K562 (cell line): Measurements from ENCODE around the gene CMIP. TPM values are rescaled to one million over a fixed set of nuclear protein-coding genes. Genes with fewer than 3 reads are reported as not detected.

Source experiments
- DACH1 ChIP-seq: fragments of 450-650 bp; IDR thresholded peaks from 2 replicates; pipeline ENCODE4 v1.6.1; 2018; ENCODE audit not compliant: partially characterized antibody
- ELF1 ChIP-seq: fragments of 200-800 bp; sonication (Bioruptor generic); IDR thresholded peaks from 2 replicates; pipeline ENCODE4 v1.6.1; 2016; ENCODE audit warnings: missing genetic modification characterization, missing compliant biosample characterization
- LARP7 ChIP-seq: fragments of 450-650 bp; IDR thresholded peaks from 2 replicates; pipeline ENCODE4 v1.6.1; 2016
- MEF2D ChIP-seq: conservative IDR thresholded peaks from 2 replicates; pipeline ENCODE4 v1.6.1; 2016; ENCODE audit warnings: low read depth, missing genetic modification characterization, missing compliant biosample characterization
- TBL1XR1 ChIP-seq, 2 experiments: IDR thresholded peaks; 2 replicates each; pipeline ENCODE4 v1.6.1; 2012; ENCODE audit warnings: improper control_type of control experiment in 2 of 2, low read length in 2 of 2, mild to moderate bottlenecking in 1 of 2
- TCF7 ChIP-seq: sonication (generic); IDR thresholded peaks from 2 replicates; pipeline ENCODE4 v1.6.1; 2016; ENCODE audit warnings: antibody characterized with exemption, borderline replicate concordance
- ZBTB7A ChIP-seq: IDR thresholded peaks from 2 replicates; pipeline ENCODE4 v1.6.1; 2011; ENCODE audit warnings: low read depth, mild to moderate bottlenecking, low read length, moderate library complexity, borderline replicate concordance; ENCODE audit not compliant: control insufficient read depth
- ZEB2 ChIP-seq: fragments of 450-650 bp; IDR thresholded peaks from 2 replicates; pipeline ENCODE4 v1.6.1; 2016
- ZFX ChIP-seq: sonication (generic); formaldehyde crosslinking; IDR thresholded peaks from 2 replicates; pipeline ENCODE4 v1.8.0; 2022; ENCODE audit warnings: mild to moderate bottlenecking, missing genetic modification reagents, moderate library complexity
- ZNF197 ChIP-seq: fragments of 200-800 bp; sonication (Bioruptor generic); IDR thresholded peaks from 2 replicates; pipeline ENCODE4 v1.6.1; 2016; ENCODE audit warnings: low read depth, missing genetic modification characterization, missing compliant biosample characterization
- ZNF551 ChIP-seq: fragments of 250-450 bp; sonication (Bioruptor Pico); IDR thresholded peaks from 2 replicates; pipeline ENCODE4 v1.5.0; 2021; ENCODE audit warnings: mild to moderate bottlenecking, moderate library complexity
- ZNF76 ChIP-seq: fragments of 250-450 bp; sonication (Bioruptor Pico); IDR thresholded peaks from 2 replicates; pipeline ENCODE4 v1.4.0; 2020; ENCODE audit warnings: mild to moderate bottlenecking, moderate library complexity, borderline replicate concordance
- polyA plus RNA-seq, 8 experiments: library from polyadenylated mRNA; depleted of rRNA in 4 of 8; stranded (reverse) in 5 of 8; unstranded in 3 of 8; fragments of >200 nt; fragmentation: Nextera tagmentation in 2 of 8; fragmentation: Illumina TruSeq in 1 of 8; extraction: Ambion mirVana in 2 of 8; extraction: Trizol in 1 of 8; gene quantifications; 2 replicates each; pipeline versions ENCODE4 v1.2.1 to v1.2.3, GENCODE V29; 2011 to 2014; ENCODE audit warnings: inconsistent platforms in 1 of 8, missing spikeins in 1 of 8
- total RNA-seq, 7 experiments: library from RNA; depleted of rRNA in 6 of 7; stranded (reverse); fragments of >200 nt in 6 of 7; fragmentation: Illumina TruSeq in 2 of 7; extraction: Trizol in 2 of 7; gene quantifications; 2 replicates each; pipeline versions ENCODE4 v1.2.1 to v1.2.3, GENCODE V29; 2011 to 2021; ENCODE audit warnings: low replicate concordance in 1 of 7
- TF ChIP-seq, protein P1 (sequence below): fragments of 450-650 bp; IDR thresholded peaks from 2 replicates; pipeline ENCODE4 v1.6.1; 2016; ENCODE audit warnings: low read depth, mild to moderate bottlenecking, moderate library complexity
- TF ChIP-seq, protein P2 (sequence below): fragments of 250-450 bp; sonication (Bioruptor Pico); IDR thresholded peaks from 2 replicates; pipeline ENCODE4 v1.9.0; 2021; ENCODE audit warnings: mild to moderate bottlenecking, inconsistent platforms
- TF ChIP-seq, protein P3 (sequence below): fragments of 250-450 bp; sonication (Bioruptor Pico); IDR thresholded peaks from 2 replicates; pipeline ENCODE4 v1.4.0; 2020; ENCODE audit warnings: mild to moderate bottlenecking, moderate library complexity
- TF ChIP-seq, protein P4 (sequence below): fragments of 450-650 bp; IDR thresholded peaks from 2 replicates; pipeline ENCODE4 v1.6.1; 2017; ENCODE audit warnings: antibody characterized with exemption, mild to moderate bottlenecking

CMIP gene
- total and polyA plus RNA-seq, 9 of the 15 experiments (the other 6 are each of a cell fraction or from before 2014, with no cell fraction given): 0.94 to 82.5 (median 10.3) TPM

DNA sequence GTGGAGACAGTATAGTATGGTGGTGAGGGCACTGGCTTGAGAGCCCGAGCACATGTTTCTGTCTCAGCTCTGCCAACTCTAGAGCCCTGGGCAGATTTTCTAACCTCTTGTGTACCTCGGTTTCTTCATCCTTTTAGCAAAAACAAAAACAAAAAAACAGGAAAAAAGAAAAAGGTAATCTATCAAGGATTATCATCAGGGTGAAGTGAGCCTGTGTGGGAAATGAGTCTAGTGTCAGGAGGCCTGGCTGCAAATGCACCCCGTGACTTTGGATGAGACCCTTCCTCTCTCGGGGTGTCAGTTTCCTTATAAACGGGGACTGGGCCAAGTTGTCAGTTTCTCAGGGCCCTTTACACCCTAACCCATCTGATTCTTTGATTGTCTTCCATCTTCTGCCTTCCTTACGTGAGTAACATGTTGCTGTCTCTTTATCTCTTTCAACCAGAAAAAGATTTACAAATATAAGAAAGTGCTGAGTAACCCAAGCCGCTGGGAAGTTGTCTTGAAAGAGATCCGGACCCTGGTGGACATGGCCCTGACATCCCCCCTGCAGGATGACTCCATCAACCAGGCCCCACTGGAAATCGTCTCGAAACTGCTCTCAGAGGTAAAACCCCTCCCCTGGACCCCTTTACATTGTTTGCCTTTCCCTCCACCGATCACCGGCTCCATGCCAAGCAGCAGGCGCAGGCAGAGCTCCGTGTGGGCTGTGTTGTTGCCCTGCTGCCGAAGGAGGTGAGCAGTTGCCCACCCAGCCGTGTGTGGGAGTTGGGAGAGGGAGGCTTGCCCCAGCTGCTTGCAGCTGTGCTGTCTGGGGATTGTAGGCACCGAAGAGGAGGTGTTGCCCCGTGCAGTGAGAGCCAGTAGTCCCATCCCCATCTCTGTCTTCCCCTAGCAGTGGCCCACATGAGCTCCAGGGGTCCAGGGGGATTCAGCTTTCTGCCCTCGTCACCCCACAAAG lies 207.4 kb downstream of the CMIP start (continued):
- TF ChIP-seq, protein P1, sequence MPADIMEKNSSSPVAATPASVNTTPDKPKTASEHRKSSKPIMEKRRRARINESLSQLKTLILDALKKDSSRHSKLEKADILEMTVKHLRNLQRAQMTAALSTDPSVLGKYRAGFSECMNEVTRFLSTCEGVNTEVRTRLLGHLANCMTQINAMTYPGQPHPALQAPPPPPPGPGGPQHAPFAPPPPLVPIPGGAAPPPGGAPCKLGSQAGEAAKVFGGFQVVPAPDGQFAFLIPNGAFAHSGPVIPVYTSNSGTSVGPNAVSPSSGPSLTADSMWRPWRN: no peak
- TF ChIP-seq TCF7 (no peak), ELF1 (tag) (no peak), DACH1 (no peak), ZNF551 (no peak), MEF2D (0 out of 2 replicates have a peak, but pooled peaks have one; percentile 19), TBL1XR1 (IDR thresholded peaks at IDR 0.05; ENCODE audit: low read length in 2 of 2) (peak; percentile 33 to 84; a peak in 3 of 4 replicates), LARP7 (peak; percentile 60; the same call in 1 of the 2 replicates), ZNF76 (CRISPR knock-in tag) (no peak), ZBTB7A (peak; percentile 85), ZFX (CRISPR knock-in tag) (peak; percentile 50; the same call in 1 of the 2 replicates), ZNF197 (CRISPR knock-in tag) (0 out of 2 replicates have a peak, but pooled peaks have one; percentile 10), ZEB2 (0 out of 2 replicates have a peak, but pooled peaks have one; percentile 31)
- TF ChIP-seq, protein P2, sequence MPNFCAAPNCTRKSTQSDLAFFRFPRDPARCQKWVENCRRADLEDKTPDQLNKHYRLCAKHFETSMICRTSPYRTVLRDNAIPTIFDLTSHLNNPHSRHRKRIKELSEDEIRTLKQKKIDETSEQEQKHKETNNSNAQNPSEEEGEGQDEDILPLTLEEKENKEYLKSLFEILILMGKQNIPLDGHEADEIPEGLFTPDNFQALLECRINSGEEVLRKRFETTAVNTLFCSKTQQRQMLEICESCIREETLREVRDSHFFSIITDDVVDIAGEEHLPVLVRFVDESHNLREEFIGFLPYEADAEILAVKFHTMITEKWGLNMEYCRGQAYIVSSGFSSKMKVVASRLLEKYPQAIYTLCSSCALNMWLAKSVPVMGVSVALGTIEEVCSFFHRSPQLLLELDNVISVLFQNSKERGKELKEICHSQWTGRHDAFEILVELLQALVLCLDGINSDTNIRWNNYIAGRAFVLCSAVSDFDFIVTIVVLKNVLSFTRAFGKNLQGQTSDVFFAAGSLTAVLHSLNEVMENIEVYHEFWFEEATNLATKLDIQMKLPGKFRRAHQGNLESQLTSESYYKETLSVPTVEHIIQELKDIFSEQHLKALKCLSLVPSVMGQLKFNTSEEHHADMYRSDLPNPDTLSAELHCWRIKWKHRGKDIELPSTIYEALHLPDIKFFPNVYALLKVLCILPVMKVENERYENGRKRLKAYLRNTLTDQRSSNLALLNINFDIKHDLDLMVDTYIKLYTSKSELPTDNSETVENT (CRISPR knock-in tag): no peak
- TF ChIP-seq, protein P3, sequence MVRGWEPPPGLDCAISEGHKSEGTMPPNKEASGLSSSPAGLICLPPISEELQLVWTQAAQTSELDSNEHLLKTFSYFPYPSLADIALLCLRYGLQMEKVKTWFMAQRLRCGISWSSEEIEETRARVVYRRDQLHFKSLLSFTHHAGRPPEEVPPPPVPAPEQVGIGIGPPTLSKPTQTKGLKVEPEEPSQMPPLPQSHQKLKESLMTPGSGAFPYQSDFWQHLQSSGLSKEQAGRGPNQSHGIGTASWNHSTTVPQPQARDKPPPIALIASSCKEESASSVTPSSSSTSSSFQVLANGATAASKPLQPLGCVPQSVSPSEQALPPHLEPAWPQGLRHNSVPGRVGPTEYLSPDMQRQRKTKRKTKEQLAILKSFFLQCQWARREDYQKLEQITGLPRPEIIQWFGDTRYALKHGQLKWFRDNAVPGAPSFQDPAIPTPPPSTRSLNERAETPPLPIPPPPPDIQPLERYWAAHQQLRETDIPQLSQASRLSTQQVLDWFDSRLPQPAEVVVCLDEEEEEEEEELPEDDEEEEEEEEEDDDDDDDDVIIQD (CRISPR knock-in tag): no peak
- TF ChIP-seq, protein P4, sequence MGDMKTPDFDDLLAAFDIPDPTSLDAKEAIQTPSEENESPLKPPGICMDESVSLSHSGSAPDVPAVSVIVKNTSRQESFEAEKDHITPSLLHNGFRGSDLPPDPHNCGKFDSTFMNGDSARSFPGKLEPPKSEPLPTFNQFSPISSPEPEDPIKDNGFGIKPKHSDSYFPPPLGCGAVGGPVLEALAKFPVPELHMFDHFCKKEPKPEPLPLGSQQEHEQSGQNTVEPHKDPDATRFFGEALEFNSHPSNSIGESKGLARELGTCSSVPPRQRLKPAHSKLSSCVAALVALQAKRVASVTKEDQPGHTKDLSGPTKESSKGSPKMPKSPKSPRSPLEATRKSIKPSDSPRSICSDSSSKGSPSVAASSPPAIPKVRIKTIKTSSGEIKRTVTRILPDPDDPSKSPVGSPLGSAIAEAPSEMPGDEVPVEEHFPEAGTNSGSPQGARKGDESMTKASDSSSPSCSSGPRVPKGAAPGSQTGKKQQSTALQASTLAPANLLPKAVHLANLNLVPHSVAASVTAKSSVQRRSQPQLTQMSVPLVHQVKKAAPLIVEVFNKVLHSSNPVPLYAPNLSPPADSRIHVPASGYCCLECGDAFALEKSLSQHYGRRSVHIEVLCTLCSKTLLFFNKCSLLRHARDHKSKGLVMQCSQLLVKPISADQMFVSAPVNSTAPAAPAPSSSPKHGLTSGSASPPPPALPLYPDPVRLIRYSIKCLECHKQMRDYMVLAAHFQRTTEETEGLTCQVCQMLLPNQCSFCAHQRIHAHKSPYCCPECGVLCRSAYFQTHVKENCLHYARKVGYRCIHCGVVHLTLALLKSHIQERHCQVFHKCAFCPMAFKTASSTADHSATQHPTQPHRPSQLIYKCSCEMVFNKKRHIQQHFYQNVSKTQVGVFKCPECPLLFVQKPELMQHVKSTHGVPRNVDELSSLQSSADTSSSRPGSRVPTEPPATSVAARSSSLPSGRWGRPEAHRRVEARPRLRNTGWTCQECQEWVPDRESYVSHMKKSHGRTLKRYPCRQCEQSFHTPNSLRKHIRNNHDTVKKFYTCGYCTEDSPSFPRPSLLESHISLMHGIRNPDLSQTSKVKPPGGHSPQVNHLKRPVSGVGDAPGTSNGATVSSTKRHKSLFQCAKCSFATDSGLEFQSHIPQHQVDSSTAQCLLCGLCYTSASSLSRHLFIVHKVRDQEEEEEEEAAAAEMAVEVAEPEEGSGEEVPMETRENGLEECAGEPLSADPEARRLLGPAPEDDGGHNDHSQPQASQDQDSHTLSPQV: peak; percentile 72; the same call in 1 of the 2 replicates
